Activated CD8-positive, alpha-beta T cell treated with anti-CD3 and anti-CD28 coated beads for 36 hours (primary cell): ENCODE measurements around the gene DHX30. TPM values are rescaled to one million over a fixed set of nuclear protein-coding genes. Genes with fewer than 3 reads are reported as not detected.

Source experiments
- ATAC-seq: fragments of 200-7000 bp; cut with Tn5 transposase; one replicate; pipeline ENCODE4 v1.10.0; 2021; ENCODE audit warnings: mild to moderate bottlenecking, moderate library complexity
- CTCF ChIA-PET: fragments of 350-600 bp; sonication (Branson Sonifier 250); formaldehyde crosslinking; loops from one replicate; lab custom pipeline; 2021; ENCODE audit warnings: antibody characterized with exemption; lab: Charles Lee
- POLR2A ChIA-PET: fragments of 350-600 bp; sonication (Branson Sonifier 250); formaldehyde crosslinking; loops from one replicate; lab custom pipeline; 2021; ENCODE audit warnings: antibody characterized with exemption; lab: Charles Lee
- DNase-seq: peaks from one replicate; pipeline ENCODE4 v3.0.0-alpha.2; 2020
- H3K27ac Mint-ChIP-seq: one replicate; pipeline ENCODE4 v1.8.0; 2021; ENCODE audit warnings: mild to moderate bottlenecking, mixed read lengths
- H3K27me3 Mint-ChIP-seq: one replicate; pipeline ENCODE4 v1.8.0; 2021; ENCODE audit warnings: mixed read lengths
- H3K36me3 Mint-ChIP-seq: one replicate; pipeline ENCODE4 v1.8.0; 2021; ENCODE audit warnings: low read depth, mixed read lengths
- H3K4me1 Mint-ChIP-seq: one replicate; pipeline ENCODE4 v1.8.0; 2021; ENCODE audit warnings: low read depth, mixed read lengths
- H3K4me3 Mint-ChIP-seq: one replicate; pipeline ENCODE4 v1.8.0; 2021; ENCODE audit warnings: mild to moderate bottlenecking, moderate library complexity, mixed read lengths
- H3K9me3 Mint-ChIP-seq: one replicate; pipeline ENCODE4 v1.8.0; 2021; ENCODE audit warnings: mixed read lengths
- intact Hi-C: fragments of 100-400 bp; cut with micrococcal nuclease; formaldehyde crosslinking; loops from one replicate; pipeline ENCODE4 v1.10.0; 2022
- total RNA-seq, 2 experiments: library from RNA; stranded (reverse); gene quantifications; one replicate each; pipeline ENCODE4 v1.2.3, GENCODE V29; 2021
- TF ChIP-seq, protein P1 (sequence below): fragments of 200-600 bp; IDR thresholded peaks from one replicate; pipeline ENCODE4 v1.8.0; 2022; ENCODE audit warnings: antibody characterized with exemption, mild to moderate bottlenecking

The DHX30 gene
- total RNA-seq, 2 experiments from 2014 or later = 81.5 to 84.2 TPM

DNA sequence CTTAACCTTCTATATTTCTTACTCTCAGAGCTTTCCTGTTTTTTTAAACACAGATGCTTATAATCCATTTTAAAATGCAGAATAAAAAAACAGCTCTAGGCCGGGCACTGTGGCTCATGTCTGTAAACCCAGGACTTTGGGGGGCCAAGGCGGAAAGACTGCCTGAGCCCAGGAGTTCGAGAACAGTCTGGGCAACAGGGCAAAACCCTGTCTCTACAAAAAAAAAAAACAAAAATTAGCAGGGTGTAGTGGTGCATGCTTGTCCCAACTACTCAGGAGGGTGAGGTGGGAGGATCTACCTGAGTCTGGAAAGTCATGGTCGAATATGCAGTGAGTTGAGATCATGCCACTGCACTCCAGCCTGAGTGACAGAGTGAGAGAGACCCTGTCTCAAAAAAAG lies 36.8 kb upstream of the DHX30 start:
- intact Hi-C loops = no loop called here
- H3K4me1 Mint-ChIP-seq = peaks cover 6% of the 10 kb centered on the region
- TF ChIP-seq, protein P1, sequence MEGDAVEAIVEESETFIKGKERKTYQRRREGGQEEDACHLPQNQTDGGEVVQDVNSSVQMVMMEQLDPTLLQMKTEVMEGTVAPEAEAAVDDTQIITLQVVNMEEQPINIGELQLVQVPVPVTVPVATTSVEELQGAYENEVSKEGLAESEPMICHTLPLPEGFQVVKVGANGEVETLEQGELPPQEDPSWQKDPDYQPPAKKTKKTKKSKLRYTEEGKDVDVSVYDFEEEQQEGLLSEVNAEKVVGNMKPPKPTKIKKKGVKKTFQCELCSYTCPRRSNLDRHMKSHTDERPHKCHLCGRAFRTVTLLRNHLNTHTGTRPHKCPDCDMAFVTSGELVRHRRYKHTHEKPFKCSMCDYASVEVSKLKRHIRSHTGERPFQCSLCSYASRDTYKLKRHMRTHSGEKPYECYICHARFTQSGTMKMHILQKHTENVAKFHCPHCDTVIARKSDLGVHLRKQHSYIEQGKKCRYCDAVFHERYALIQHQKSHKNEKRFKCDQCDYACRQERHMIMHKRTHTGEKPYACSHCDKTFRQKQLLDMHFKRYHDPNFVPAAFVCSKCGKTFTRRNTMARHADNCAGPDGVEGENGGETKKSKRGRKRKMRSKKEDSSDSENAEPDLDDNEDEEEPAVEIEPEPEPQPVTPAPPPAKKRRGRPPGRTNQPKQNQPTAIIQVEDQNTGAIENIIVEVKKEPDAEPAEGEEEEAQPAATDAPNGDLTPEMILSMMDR = no peak

DNA sequence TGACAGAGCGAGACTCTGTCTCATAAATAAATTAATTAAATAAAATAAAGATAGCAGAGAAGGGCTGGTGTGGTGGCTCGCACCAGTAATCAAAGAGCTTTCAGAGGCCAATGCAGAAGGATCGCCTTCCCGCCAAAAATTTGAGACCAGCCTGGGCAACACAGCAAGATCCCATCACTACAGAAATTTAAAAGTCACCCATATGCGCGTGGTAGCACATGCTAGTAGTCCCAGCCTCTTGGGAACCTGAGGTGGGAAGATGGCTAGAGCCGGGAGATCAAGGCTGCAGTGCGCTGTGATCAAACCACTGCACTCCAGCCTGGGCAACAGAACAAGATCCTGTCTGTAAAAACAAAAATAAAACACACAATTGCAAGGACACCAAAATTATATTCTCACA lies 30.9 kb upstream of the DHX30 start:
- TF ChIP-seq, protein P1 = no peak
- ChIA-PET POLR2A (interaction anchor here (4.0 kb wide), 1 partner anchor 8 kb away, joined by 22 read pairs; the partner anchor contains the start of gene SMARCC1), CTCF (no interaction called here)
- no peak for DNase-seq
- Mint-ChIP-seq H3K9me3 (no peaks in the 10 kb centered on the region), H3K4me1 (peaks cover 14% of the 10 kb centered on the region), H3K4me3 (no peak overlapping the region), H3K36me3 (peaks cover 20% of the 10 kb centered on the region), H3K27ac (no peak overlapping the region), H3K27me3 (no peaks in the 10 kb centered on the region)
- intact Hi-C loops = no loop called here
- ATAC-seq = no peak

More for the DNA sequence above, 36.8 kb upstream of the DHX30 start:
- H3K27me3 Mint-ChIP-seq = no peaks in the 10 kb centered on the region
- ATAC-seq (no peak), DNase-seq (no peak)
- no peaks in the 10 kb centered on the region for H3K9me3 Mint-ChIP-seq
- no peak overlapping the region for H3K4me3 Mint-ChIP-seq
- POLR2A ChIA-PET = no interaction called here
- CTCF ChIA-PET = no interaction called here
- peaks cover 18% of the 10 kb centered on the region for H3K36me3 Mint-ChIP-seq
- H3K27ac Mint-ChIP-seq = no peak overlapping the region

DNA sequence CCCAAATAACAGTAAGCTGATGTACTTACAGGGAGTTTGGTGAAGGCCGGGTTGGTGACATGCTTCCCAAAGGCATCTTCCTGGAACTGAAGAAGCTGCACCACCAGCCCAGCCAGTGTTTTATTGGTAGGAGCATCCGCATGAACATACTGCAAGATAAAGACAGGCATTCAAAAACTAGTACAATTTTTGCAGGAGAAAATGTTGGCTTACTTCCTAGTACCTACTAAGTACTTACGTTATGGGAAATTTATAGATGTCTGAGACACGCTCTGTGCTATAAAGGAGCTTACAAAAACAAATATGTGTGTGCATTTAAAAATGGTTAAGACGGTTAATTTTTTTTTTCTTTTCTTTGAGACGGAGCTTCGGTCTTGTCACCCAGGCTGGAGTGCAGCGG lies 30.1 kb upstream of the DHX30 start:
- Mint-ChIP-seq H3K36me3 (peaks cover 20% of the 10 kb centered on the region), H3K4me3 (no peak overlapping the region), H3K4me1 (peaks cover 14% of the 10 kb centered on the region), H3K27me3 (no peaks in the 10 kb centered on the region), H3K27ac (no peak overlapping the region), H3K9me3 (no peaks in the 10 kb centered on the region)
- ATAC-seq = no peak
- TF ChIP-seq, protein P1 = no peak
- intact Hi-C loops = no loop called here
- ChIA-PET POLR2A (interaction anchor here (1.0 to 4.0 kb wide), 3 partner anchors 8 to 272 kb away, joined by 3 to 22 read pairs (median 3); partner anchors contain the start of gene SMARCC1), CTCF (interaction anchor here (1.5 kb wide), 1 partner anchor 16 kb away, joined by 3 read pairs; no protein-coding TSS in a partner anchor)
- no peak for DNase-seq

DNA sequence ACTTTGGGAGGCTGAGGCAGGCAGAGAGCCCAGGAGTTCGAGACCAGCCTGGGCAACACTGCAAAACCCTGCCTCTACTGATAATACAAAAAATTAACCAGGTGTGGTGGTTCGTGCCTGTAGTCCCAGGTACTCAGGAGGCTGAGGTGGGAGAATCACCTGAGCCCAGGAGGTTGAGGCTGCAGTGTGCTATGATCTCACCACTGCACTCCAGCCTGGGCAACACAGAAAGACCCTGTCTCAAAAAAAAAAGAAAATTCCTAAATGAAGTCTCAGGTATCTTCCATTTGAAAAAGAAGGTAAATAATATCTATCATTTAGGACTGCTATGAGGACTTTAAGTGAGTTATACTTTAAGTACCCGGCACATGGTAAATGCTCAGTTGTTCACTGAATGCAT lies 24.2 kb upstream of the DHX30 start:
- intact Hi-C loops = no loop called here
- TF ChIP-seq, protein P1 = no peak
- Mint-ChIP-seq H3K27ac (no peak overlapping the region), H3K4me1 (peaks cover 28% of the 10 kb centered on the region), H3K4me3 (no peak overlapping the region), H3K9me3 (no peaks in the 10 kb centered on the region), H3K27me3 (no peaks in the 10 kb centered on the region), H3K36me3 (peaks cover 14% of the 10 kb centered on the region)
- ChIA-PET POLR2A (no interaction called here), CTCF (interaction anchor here (1.2 kb wide), 1 partner anchor 257 kb away, joined by 4 read pairs; no protein-coding TSS in a partner anchor)
- no peak for ATAC-seq
- DNase-seq = no peak
